WERI-Rb-1 (cell line): Measurements from ENCODE around the gene VAPB.

Experiments
- DNase-seq: peaks from one replicate; pipeline ENCODE4 v3.0.0-alpha.2; 2020
- H3K27ac ChIP-seq: fragments of 250-450 bp; sonication (Bioruptor Pico); 2 replicates; pipeline ENCODE4 v1.5.1; 2020; ENCODE audit warnings: mild to moderate bottlenecking, moderate library complexity
- H3K27me3 ChIP-seq: fragments of 250-450 bp; sonication (Bioruptor Pico); 2 replicates; pipeline ENCODE4 v1.5.1; 2021; ENCODE audit warnings: mild to moderate bottlenecking, low read depth, moderate library complexity; ENCODE audit not compliant: insufficient read depth, severe bottlenecking
- H3K36me3 ChIP-seq: fragments of 250-450 bp; sonication (Bioruptor Pico); 2 replicates; pipeline ENCODE4 v1.5.1; 2020; ENCODE audit warnings: mild to moderate bottlenecking, moderate library complexity
- H3K4me3 ChIP-seq: 2 replicates; pipeline ENCODE4 v1.5.1; 2011; ENCODE audit warnings: low read depth, mild to moderate bottlenecking, control low read depth, low read length
- H3K9me3 ChIP-seq: fragments of 250-450 bp; sonication (Bioruptor Pico); 2 replicates; pipeline ENCODE4 v1.5.1; 2021; ENCODE audit warnings: mild to moderate bottlenecking, moderate library complexity; ENCODE audit not compliant: severe bottlenecking
- TF ChIP-seq, protein P1 (sequence below): IDR thresholded peaks from 2 replicates; pipeline ENCODE4 v1.5.1; 2011; ENCODE audit warnings: low read depth, mild to moderate bottlenecking, control low read depth, inconsistent platforms, low read length

VAPB gene, protein sequence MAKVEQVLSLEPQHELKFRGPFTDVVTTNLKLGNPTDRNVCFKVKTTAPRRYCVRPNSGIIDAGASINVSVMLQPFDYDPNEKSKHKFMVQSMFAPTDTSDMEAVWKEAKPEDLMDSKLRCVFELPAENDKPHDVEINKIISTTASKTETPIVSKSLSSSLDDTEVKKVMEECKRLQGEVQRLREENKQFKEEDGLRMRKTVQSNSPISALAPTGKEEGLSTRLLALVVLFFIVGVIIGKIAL

DNA sequence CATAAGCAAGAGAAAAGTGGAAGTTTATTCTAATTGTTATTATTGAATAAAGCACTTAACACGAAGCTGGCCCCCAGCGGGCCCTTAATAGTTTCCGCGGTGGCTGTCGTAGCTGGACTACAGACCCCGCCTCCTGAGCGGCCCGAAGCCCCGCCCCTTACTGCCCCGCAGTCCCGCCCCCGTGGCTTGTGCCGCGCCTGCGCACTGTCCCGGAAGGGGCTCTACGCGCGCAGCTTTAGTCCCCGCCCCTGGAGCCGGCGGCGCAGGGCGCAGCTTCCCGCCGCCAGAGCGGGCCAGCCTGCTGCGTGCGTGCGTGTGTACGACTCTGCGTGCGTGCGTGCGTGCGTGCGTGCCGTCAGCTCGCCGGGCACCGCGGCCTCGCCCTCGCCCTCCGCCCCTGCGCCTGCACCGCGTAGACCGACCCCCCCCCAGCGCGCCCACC is at the start of gene VAPB:
Gene VAPB (plus strand): TSS at position 348 of the 442 bp plus-strand sequence. CDS start 231 bp downstream, outside the sequence.
- peak; percentile 92 for DNase-seq
- H3K27ac ChIP-seq = peak within 1 kb of the TSS; percentile 89
- peak within 1 kb of the TSS; percentile 91 for H3K4me3 ChIP-seq
- peaks cover 33% of the 10 kb centered on the region for H3K36me3 ChIP-seq
- H3K9me3 ChIP-seq = no peaks in the 10 kb centered on the region
- TF ChIP-seq, protein P1, sequence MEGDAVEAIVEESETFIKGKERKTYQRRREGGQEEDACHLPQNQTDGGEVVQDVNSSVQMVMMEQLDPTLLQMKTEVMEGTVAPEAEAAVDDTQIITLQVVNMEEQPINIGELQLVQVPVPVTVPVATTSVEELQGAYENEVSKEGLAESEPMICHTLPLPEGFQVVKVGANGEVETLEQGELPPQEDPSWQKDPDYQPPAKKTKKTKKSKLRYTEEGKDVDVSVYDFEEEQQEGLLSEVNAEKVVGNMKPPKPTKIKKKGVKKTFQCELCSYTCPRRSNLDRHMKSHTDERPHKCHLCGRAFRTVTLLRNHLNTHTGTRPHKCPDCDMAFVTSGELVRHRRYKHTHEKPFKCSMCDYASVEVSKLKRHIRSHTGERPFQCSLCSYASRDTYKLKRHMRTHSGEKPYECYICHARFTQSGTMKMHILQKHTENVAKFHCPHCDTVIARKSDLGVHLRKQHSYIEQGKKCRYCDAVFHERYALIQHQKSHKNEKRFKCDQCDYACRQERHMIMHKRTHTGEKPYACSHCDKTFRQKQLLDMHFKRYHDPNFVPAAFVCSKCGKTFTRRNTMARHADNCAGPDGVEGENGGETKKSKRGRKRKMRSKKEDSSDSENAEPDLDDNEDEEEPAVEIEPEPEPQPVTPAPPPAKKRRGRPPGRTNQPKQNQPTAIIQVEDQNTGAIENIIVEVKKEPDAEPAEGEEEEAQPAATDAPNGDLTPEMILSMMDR = no peak
- no peaks in the 10 kb centered on the region for H3K27me3 ChIP-seq

DNA sequence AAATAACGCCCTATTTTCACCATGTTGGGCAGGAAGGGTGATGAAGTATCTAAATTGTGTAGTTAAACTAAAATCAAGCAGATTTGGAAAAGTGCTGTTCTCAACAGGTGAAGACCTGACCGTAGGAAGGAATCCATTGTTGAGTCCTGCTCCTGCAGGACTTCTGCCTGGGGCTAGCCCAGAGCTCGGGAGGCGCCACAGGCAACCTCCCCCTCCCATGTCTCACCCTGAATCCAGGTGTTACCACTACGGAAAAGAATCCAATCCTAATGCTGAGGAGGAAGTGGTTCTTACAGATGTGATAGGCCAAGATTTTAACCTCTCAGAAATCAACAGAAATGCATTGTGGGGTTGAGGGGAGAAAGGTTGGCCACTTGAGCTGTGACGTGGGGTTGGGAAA is 49.3 kb upstream of the VAPB start:
- no peaks in the 10 kb centered on the region for H3K36me3 ChIP-seq
- no peak overlapping the region for H3K4me3 ChIP-seq
- TF ChIP-seq, protein P1 = no peak
- no peak for DNase-seq
- H3K9me3 ChIP-seq = no peaks in the 10 kb centered on the region
- H3K27me3 ChIP-seq = no peaks in the 10 kb centered on the region
- no peak overlapping the region for H3K27ac ChIP-seq

DNA sequence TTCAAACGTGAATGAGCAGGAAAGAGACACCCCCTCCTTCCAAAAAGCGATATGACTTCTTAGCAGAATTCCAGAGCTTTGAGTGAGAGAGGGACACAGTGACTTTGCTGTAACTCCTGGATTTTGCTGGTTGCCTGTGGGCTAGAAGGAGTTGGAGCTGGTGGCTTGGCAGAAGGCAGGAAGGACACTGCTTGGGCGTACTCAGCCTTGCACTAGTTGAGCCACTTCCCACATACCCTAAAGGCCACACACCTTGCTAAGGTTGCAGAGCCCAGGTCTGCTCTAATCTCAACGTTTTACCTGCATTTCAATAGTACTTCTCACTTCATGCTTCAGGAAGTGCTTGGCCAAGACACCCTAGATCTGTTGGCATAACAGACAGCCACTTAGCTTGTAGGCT is 48.9 kb upstream of the VAPB start:
- H3K27me3 ChIP-seq = no peaks in the 10 kb centered on the region
- peaks cover under 1% of the 10 kb centered on the region; the same call in 1 of the 2 replicates for H3K36me3 ChIP-seq
- no peaks in the 10 kb centered on the region for H3K9me3 ChIP-seq
- TF ChIP-seq, protein P1 = no peak
- H3K4me3 ChIP-seq = no peak overlapping the region
- H3K27ac ChIP-seq = no peak overlapping the region
- DNase-seq = no peak

DNA sequence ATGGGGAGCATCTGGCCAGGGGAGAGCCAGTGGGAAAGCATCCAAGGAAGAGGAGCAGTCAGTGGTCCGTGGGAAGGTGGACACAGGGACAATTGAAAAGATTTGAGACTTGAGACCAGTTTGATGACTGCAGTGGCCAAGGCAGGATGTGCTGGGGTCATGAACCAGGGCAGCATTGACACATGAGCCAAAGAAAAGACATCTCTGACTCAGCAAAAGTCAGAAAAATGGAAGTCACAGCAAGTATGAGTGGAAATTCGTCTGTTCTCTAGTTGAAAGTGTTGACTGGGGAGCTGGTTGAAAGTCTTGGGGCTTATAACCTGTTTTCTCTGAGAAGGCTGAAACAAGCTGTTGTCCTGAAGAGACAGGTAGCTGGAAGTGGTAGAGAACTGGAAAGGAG is 48.2 kb upstream of the VAPB start:
- DNase-seq = no peak
- no peak overlapping the region for H3K27ac ChIP-seq
- H3K4me3 ChIP-seq = no peak overlapping the region

DNA sequence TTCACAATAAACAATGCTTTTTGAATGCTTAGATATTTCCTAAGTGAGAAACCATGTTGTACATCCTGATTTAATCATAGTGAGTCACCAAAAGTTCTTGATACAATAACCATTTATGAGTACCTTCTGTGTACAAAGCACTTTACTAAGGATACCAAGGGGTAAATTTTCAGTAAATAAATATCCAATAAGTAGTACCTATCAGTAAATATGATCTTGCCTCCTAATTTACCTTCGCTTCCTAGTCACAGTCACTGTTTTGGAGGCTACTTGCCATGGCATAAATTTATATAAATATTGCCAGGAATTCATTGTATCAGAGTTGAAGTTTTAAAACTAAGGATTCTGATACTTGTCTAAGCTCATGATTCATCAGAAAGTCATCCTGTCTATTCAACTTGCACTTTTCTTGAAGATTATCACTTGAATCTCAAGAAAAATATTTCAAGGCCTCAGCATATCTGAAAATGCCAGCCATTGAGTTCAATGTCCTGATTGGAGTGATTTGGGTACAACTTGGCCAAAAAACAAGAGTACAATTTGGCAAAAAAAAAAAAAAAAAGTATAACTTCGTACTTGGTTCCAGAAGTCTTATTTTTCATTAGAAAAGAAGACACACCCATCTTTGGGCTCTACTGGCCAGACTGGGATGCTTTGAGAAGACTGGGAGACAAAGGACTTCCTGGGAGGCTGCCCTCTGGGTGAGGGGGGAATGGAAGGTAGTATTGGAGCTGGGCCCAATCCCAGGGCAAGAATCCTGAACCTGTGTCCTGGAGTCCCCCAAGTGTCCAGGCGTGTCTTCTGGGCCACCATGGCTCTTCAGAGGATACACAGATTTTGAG is 46.7 kb upstream of the VAPB start:
- Histone ChIP-seq H3K27me3 (no peaks in the 10 kb centered on the region), H3K36me3 (peaks cover 6% of the 10 kb centered on the region), H3K9me3 (no peaks in the 10 kb centered on the region), H3K4me3 (no peak overlapping the region), H3K27ac (no peak overlapping the region)
- TF ChIP-seq, protein P1 = no peak
- DNase-seq = no peak

More for the DNA sequence above, 48.2 kb upstream of the VAPB start:
- H3K9me3 ChIP-seq = no peaks in the 10 kb centered on the region
- H3K36me3 ChIP-seq = peaks cover 6% of the 10 kb centered on the region
- TF ChIP-seq, protein P1 = no peak
- no peaks in the 10 kb centered on the region for H3K27me3 ChIP-seq
